HEK293 (cell line): ENCODE results near the gene TMEM72.

Experiments
- CTCF ChIA-PET: fragments of 350-600 bp; formaldehyde crosslinking; extraction: SDS; loops from one replicate; lab custom pipeline; 2021; ENCODE audit warnings: antibody characterized with exemption; lab: Yijun Ruan, JAX
- POLR2A ChIA-PET: fragments of 300-600 bp; formaldehyde crosslinking; extraction: SDS; loops from one replicate; lab custom pipeline; 2020; ENCODE audit warnings: antibody characterized with exemption, inconsistent platforms; lab: Yijun Ruan, JAX
- H3K27ac ChIP-seq: fragments of 200-500 bp; sonication (Bioruptor generic); 2 replicates; pipeline ENCODE4 v1.5.1; 2014; ENCODE audit warnings: low read depth, low read length, control low read depth, inconsistent platforms; ENCODE audit errors: extremely low read depth
- H3K36me3 ChIP-seq, 2 experiments: fragments of 200-500 bp in 1 of 2; sonication (Bioruptor generic) in 1 of 2; 1 replicate in 1 of 2; 2 replicates in 1 of 2; pipeline ENCODE4 v1.5.1; 2014 to 2017; ENCODE audit warnings: inconsistent platforms in 2 of 2, low read length in 2 of 2; ENCODE audit not compliant: control insufficient read depth in 2 of 2, insufficient read depth in 1 of 2
- H3K4me1 ChIP-seq: fragments of 200-500 bp; sonication (Bioruptor generic); 2 replicates; pipeline ENCODE4 v1.5.1; 2014; ENCODE audit warnings: mild to moderate bottlenecking, low read length, inconsistent platforms; ENCODE audit not compliant: control insufficient read depth, insufficient read depth
- H3K4me3 ChIP-seq: 2 replicates; pipeline ENCODE4 v1.5.1; 2011; ENCODE audit warnings: low read depth, mild to moderate bottlenecking, control low read depth, low read length, moderate library complexity
- H3K9me3 ChIP-seq: fragments of 200-500 bp; sonication (Bioruptor generic); 2 replicates; pipeline ENCODE4 v1.5.1; 2014; ENCODE audit warnings: low read depth, low read length, inconsistent platforms; ENCODE audit not compliant: control insufficient read depth, insufficient read depth
- BCL6B ChIP-seq: fragments of 450-650 bp; formaldehyde crosslinking; IDR thresholded peaks from 2 replicates; pipeline ENCODE4 v1.5.1; 2017; ENCODE audit warnings: missing biosample characterization, missing genetic modification characterization
- PRDM2 ChIP-seq: fragments of 450-650 bp; formaldehyde crosslinking; IDR thresholded peaks from 2 replicates; pipeline ENCODE4 v1.5.1; 2016; ENCODE audit warnings: missing biosample characterization, missing genetic modification characterization, borderline replicate concordance
- TSHZ1 ChIP-seq: fragments of 450-650 bp; formaldehyde crosslinking; IDR thresholded peaks from 2 replicates; pipeline ENCODE4 v1.5.1; 2016; ENCODE audit warnings: missing biosample characterization, missing genetic modification characterization, borderline replicate concordance
- ZBTB6 ChIP-seq: fragments of 450-650 bp; formaldehyde crosslinking; IDR thresholded peaks from 2 replicates; pipeline ENCODE4 v1.5.1; 2017; ENCODE audit warnings: missing biosample characterization, missing genetic modification characterization
- ZFP69B ChIP-seq: fragments of 450-650 bp; formaldehyde crosslinking; IDR thresholded peaks from 2 replicates; pipeline ENCODE4 v1.5.1; 2016; ENCODE audit warnings: missing biosample characterization, missing genetic modification characterization
- ZNF114 ChIP-seq: fragments of 450-650 bp; formaldehyde crosslinking; IDR thresholded peaks from 2 replicates; pipeline ENCODE4 v1.5.0; 2017; ENCODE audit warnings: missing biosample characterization, missing genetic modification characterization
- ZNF132 ChIP-seq: fragments of 450-650 bp; formaldehyde crosslinking; IDR thresholded peaks from 2 replicates; pipeline ENCODE4 v1.5.1; 2017; ENCODE audit warnings: missing biosample characterization, missing genetic modification characterization, borderline replicate concordance
- ZNF2 ChIP-seq: fragments of 450-650 bp; formaldehyde crosslinking; IDR thresholded peaks from 2 replicates; pipeline ENCODE4 v1.5.1; 2016; ENCODE audit warnings: missing biosample characterization, missing genetic modification characterization
- ZNF211 ChIP-seq: fragments of 450-650 bp; formaldehyde crosslinking; IDR thresholded peaks from 2 replicates; pipeline ENCODE4 v1.5.1; 2016; ENCODE audit warnings: low read depth, missing biosample characterization, missing genetic modification characterization
- ZNF24 ChIP-seq: fragments of 450-650 bp; formaldehyde crosslinking; IDR thresholded peaks from 2 replicates; pipeline ENCODE4 v1.5.1; 2016; ENCODE audit warnings: missing biosample characterization, missing genetic modification characterization
- ZNF280C ChIP-seq: fragments of 450-650 bp; formaldehyde crosslinking; IDR thresholded peaks from 2 replicates; pipeline ENCODE4 v1.5.1; 2016; ENCODE audit warnings: missing biosample characterization, missing genetic modification characterization
- ZNF514 ChIP-seq: fragments of 450-650 bp; formaldehyde crosslinking; IDR thresholded peaks from 2 replicates; pipeline ENCODE4 v1.5.1; 2016; ENCODE audit warnings: missing biosample characterization, missing genetic modification characterization
- ZNF529 ChIP-seq: fragments of 450-650 bp; formaldehyde crosslinking; IDR thresholded peaks from 2 replicates; pipeline ENCODE4 v1.5.1; 2017; ENCODE audit warnings: missing genetic modification characterization, missing biosample characterization; ENCODE audit not compliant: insufficient replicate concordance
- ZNF76 ChIP-seq: fragments of 450-650 bp; formaldehyde crosslinking; IDR thresholded peaks from 2 replicates; pipeline ENCODE4; 2016; ENCODE audit warnings: low read depth, missing biosample characterization, missing genetic modification characterization, borderline replicate concordance
- ZSCAN4 ChIP-seq: fragments of 450-650 bp; formaldehyde crosslinking; IDR thresholded peaks from 2 replicates; pipeline ENCODE4 v1.5.1; 2017; ENCODE audit warnings: missing biosample characterization, missing genetic modification characterization

TMEM72 gene

GRCh38 chr10:44864637-44865288 lies 46.4 kb upstream of the TMEM72 start (continued):
- TF ChIP-seq ZBTB6 (tag by site-specific recombination), result no peak; the same call in 1 of the 2 replicates
- no peak for TF ChIP-seq PRDM2 (tag by site-specific recombination)
- TF ChIP-seq ZNF2 (tag by site-specific recombination), result peak; percentile 91
- TF ChIP-seq ZNF514, result no peak
- TF ChIP-seq ZNF114 (tag by site-specific recombination), result no peak
- 0 out of 2 replicates have a peak, but pooled peaks have one; percentile 36 for TF ChIP-seq ZNF76 (tag by site-specific recombination)
- no peak for TF ChIP-seq ZNF211 (tag by site-specific recombination)
- peak; percentile 33; the same call in 1 of the 2 replicates for TF ChIP-seq ZNF24 (tag by site-specific recombination)
- TF ChIP-seq, all 188 proteins: peak for 40

- peaks cover 3% of the 10 kb centered on the region; the same call in 1 of the 2 replicates for H3K4me1 ChIP-seq
- H3K4me3 ChIP-seq, result no peak overlapping the region
- no peak overlapping the region for H3K27ac ChIP-seq
- CTCF ChIA-PET, result interaction anchor here (0.6 to 3.3 kb wide), 9 partner anchors 11 to 1194 kb away, joined by 3 to 17 read pairs (median 4); no protein-coding TSS in a partner anchor
- no peak for TF ChIP-seq ZSCAN4 (tag by site-specific recombination)
- no peak for TF ChIP-seq BCL6B (tag by site-specific recombination)
- no peak for TF ChIP-seq TSHZ1
- no peak for TF ChIP-seq ZNF280C
- no peak for TF ChIP-seq ZNF529 (tag by site-specific recombination)
- TF ChIP-seq ZNF132 (tag by site-specific recombination), result no peak
- no peak for TF ChIP-seq ZFP69B
- TF ChIP-seq, all 188 proteins: peak for 0
- H3K9me3 ChIP-seq, result no peaks in the 10 kb centered on the region
- POLR2A ChIA-PET, result no interaction called here
- no peaks in the 10 kb centered on the region for H3K36me3 ChIP-seq
Measured at GRCh38 chr10:44865289-44865671, 45.9 kb upstream of the TMEM72 start.
